HCT116 (cell line): Measurements from ENCODE around the gene OTOP1.
"Not testable (repeated sequence)": the region's sequence is repeated elsewhere in the genome, so short reads cannot be mapped to it uniquely, and the experiment has no call there.

Experiments used
- EZH2phosphoT487 ChIP-seq: fragments of 200-600 bp; IDR thresholded peaks from 2 replicates; pipeline ENCODE4 v1.6.1; 2018; ENCODE audit warnings: antibody characterized with exemption, borderline replicate concordance
- POLR2A ChIP-seq: IDR thresholded peaks from 2 replicates; pipeline ENCODE4 v1.7.0; 2011; ENCODE audit warnings: borderline replicate concordance; ENCODE audit not compliant: insufficient read depth, insufficient read length; ENCODE audit errors: extremely low read depth
- POLR2AphosphoS5 ChIP-seq: IDR thresholded peaks from 2 replicates; pipeline ENCODE4 v1.6.1; 2011; ENCODE audit warnings: mild to moderate bottlenecking, low read depth, low read length, moderate library complexity
- REST ChIP-seq: IDR thresholded peaks from 2 replicates; pipeline ENCODE4 v1.6.1; 2012; ENCODE audit warnings: low read depth
- SIN3A ChIP-seq: IDR thresholded peaks from 2 replicates; pipeline ENCODE4 v1.6.1; 2012; ENCODE audit warnings: low read depth
- TF ChIP-seq, protein P1 (sequence below), 3 experiments: fragments of 200-600 bp in 1 of 3; sonication (generic) in 1 of 3; IDR thresholded peaks in 2 of 3; conservative IDR thresholded peaks in 1 of 3; 2 replicates each; pipeline ENCODE4 v1.5.1; 2012 to 2017; ENCODE audit warnings: low read depth in 2 of 3, low read length in 2 of 3, antibody characterized with exemption in 1 of 3, borderline replicate concordance in 1 of 3, control low read depth in 1 of 3, mild to moderate bottlenecking in 1 of 3, mixed read lengths in 1 of 3, mixed run types in 1 of 3, moderate library complexity in 1 of 3; ENCODE audit not compliant: insufficient read depth in 1 of 3
- TF ChIP-seq, protein P2 (sequence below): IDR thresholded peaks from 2 replicates; pipeline ENCODE4 v1.6.1; 2012

GRCh38 chr4:4257705-4258104 is 31.0 kb upstream of the OTOP1 start:
- TF ChIP-seq POLR2A, POLR2AphosphoS5, REST, SIN3A, EZH2phosphoT487: not testable (repeated sequence)
- TF ChIP-seq, protein P1, sequence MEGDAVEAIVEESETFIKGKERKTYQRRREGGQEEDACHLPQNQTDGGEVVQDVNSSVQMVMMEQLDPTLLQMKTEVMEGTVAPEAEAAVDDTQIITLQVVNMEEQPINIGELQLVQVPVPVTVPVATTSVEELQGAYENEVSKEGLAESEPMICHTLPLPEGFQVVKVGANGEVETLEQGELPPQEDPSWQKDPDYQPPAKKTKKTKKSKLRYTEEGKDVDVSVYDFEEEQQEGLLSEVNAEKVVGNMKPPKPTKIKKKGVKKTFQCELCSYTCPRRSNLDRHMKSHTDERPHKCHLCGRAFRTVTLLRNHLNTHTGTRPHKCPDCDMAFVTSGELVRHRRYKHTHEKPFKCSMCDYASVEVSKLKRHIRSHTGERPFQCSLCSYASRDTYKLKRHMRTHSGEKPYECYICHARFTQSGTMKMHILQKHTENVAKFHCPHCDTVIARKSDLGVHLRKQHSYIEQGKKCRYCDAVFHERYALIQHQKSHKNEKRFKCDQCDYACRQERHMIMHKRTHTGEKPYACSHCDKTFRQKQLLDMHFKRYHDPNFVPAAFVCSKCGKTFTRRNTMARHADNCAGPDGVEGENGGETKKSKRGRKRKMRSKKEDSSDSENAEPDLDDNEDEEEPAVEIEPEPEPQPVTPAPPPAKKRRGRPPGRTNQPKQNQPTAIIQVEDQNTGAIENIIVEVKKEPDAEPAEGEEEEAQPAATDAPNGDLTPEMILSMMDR (IDR thresholded peaks at IDR 0.05 in 2 of 3, conservative IDR thresholded peaks at IDR 0.05 in 1 of 3; ENCODE audit: borderline replicate concordance in 1 of 3, insufficient read depth in 1 of 3, low read depth in 2 of 3, low read length in 2 of 3): not testable (repeated sequence)
- TF ChIP-seq, protein P2, sequence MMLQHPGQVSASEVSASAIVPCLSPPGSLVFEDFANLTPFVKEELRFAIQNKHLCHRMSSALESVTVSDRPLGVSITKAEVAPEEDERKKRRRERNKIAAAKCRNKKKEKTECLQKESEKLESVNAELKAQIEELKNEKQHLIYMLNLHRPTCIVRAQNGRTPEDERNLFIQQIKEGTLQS: not testable (repeated sequence)
